HG03135 (cell line): ENCODE measurements around the gene SSH2.

Experiments used
- ATAC-seq: cut with Tn5 transposase; IDR thresholded peaks from one replicate; pipeline ENCODE4 v1.9.1; 2021; ENCODE audit warnings: mild to moderate bottlenecking, moderate library complexity; ENCODE audit not compliant: unreplicated experiment

SSH2 gene

DNA sequence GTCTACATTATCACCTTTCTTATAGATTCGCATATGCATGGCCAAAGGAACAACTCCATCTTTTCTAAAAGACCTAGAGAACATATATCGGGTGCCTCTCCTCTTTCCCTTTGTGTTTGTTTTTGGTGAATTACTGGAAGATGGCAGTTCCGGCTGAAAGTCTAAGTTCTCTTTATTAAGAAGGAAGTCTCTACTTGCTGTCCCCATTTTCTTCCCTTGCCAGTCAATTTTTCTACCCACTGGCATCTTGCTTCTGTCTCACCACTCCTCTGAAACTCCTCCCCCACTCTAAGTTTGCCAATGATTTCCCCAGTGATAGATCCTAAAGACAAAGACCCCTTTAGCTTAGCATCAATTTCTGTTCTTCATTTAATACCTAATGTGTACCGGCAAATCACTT, 213.5 kb downstream of the SSH2 start:
- ATAC-seq = no peak

DNA sequence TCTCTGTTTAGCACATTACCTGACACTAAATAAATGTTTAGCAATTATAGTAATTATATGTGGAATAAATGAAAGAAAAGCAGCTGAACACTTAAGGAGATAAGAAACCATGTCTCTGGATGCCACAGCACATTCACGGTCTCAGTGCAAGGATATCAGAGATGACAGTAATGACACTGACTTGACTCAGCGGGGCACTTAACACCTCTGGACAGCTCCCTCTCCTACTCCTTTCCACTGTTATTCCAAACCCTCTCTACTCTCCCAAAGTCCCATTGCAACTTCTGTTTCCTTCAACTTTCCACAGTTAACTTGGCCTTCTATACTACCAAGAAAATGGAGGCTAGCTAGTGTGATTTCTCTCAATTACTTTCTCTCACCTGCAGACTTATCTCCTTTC, 214.3 kb downstream of the SSH2 start:
- ATAC-seq = no peak

DNA sequence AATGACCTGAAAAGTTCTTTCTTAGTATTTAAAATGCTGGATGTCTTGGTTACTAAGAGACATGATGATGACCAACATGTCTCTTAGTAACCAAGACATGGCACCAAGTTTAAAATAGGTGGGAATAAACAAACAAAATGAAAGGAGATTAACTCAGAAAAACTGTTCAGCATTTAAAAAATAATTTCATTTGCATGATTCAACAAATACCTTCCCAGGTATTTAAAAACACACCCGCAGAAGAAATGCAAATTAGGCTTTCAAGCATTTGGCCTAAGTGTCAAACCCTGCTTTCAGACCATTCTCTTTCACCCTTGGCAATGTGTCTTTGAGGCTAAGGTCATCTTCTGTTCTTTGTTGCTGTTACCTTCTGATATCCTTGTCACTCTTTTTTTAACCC, 215.9 kb downstream of the SSH2 start:
- ATAC-seq = no peak

DNA sequence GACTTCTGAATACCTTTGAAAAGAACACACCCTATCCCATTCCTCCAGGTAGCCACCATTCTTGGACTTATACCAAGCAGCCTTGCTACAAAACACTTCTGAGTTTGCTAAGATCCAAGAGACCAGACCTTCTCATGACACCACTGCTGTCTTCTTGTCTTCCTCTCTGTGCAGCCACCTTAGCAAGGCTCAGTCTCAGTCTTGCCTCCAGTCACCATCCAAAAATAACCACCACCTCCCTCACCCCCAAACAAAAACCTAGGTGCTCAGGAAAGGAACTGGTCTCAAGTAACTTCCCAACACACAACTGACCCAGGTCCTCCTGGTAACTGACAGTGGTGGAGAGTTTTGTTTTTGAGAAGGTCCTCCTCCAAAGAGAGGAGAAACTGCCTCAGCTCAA, 216.4 kb downstream of the SSH2 start:
- no peak for ATAC-seq

DNA sequence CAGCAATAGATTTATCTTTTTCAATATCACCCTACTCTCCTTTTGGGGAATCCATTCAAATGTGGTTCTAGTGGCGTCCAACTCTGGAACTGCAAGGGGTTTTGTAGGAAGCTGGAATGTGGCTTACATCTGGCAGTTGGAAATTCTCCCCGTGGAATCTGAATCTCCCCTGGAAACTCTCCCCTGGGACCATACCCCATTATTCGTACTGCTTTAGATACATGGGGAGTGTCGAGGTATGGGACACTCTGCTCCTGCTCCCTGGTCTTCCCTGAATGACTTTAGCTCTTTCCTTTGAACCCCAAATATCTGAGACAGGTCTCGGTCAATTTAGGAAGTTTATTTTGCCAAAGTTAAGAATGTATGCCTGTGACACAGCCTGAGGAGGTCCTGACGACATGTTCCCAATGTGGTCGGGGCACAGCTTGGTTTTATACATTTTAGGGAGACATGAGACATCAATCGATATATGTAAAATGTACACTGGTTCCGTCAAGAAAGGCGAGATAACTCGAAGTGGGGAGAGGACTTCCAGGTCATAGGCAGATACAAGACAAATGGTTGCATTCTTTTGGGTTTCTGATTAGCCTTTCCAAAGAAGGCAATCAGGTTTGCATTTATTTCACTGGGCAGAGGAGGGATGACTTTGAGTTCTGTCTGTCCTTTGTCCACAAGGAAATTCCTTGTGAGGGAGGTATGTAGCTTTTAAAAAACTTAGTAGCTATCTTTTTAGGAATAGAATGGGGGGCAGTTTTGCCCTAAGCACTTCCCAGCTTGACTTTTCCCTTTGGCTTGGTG, 218.2 kb downstream of the SSH2 start:
- ATAC-seq = no peak

DNA sequence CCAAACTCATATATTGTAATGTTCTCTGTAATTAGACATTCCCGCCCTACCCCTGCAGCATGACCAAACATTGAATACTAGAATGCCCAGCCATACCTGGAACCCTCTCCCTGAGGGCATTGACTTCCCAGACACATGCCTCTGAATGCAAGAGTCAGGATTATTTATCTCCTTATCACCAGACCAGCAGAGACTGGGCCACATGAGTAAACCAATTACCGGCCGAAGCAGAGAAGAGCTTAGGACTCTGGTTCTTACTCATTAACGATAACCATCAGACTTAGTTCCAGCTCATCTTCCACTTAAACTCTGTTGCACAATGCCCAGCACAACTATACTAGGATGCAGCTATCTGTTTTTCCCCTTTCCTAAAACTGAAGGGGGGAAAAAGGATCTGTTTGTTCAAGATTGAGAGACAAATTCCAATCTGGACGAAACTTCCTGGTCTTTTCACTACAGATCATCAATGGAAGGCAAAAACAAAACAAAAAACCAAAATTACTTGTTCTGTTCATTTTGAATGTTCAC, 219.1 kb downstream of the SSH2 start:
- no peak for ATAC-seq

DNA sequence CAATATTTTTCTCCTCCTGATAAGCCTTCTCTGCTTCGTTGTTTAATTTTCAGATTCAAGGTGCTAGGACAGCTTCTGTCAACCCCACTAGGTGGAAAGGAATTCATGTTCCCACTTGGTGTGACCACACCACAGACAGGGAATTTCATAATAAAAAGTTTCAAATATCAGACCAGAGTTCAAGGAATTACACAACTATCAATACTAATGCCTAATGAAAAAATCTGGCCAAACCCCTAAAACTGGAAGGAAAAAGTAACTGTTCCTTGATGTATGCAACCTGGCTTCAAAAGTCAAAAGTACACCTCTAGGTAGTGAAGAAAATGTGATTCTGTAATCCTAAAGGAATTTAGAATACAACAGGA, 219.5 kb downstream of the SSH2 start:
- ATAC-seq = no peak

DNA sequence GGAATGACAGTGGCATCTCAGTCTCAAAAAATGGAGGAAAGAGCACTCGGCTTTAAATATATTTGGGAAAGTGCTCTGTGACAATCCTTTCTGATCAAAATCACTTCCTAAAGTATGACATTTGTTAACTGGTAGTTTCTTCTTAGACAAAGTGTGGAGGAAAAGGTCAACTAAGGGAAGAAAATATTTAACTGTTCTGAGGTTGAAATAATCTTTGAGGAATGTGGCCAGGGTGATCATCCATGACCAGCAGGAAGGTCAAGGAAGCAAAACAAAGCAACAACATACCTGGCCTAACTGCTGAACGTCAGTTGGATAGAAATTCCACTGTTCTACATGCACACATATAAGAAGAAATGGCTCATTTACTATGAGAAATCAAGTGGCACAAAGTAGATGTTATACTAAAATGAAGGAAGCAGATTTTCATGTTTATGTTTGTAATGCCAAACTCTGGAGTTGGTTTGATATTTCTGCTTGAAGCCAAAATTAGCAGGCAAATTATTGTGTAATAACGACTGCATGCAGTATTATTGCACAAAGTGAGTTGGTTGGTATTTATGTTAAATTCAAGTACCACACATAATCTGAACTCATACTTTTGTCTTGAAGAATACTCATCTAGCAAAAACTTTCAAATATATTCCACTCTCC, 220.0 kb downstream of the SSH2 start:
- no peak for ATAC-seq

DNA sequence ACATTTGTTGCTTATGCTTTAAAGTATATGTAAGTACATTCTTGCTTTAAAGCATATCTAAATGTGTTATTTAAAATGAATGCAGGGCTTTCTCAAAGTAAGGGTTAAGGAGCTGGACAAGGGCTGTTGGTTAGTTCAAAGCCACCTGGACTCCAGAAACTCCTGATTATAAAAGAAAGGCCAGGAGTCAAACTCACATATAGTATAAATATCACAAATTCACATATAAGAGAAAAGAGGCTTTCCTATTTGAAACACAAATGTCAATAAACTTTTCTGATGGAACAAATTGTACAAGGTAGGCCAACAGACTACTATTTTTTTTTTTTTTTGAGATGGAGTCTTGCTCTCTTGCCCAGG, 222.8 kb downstream of the SSH2 start:
- ATAC-seq = no peak

DNA sequence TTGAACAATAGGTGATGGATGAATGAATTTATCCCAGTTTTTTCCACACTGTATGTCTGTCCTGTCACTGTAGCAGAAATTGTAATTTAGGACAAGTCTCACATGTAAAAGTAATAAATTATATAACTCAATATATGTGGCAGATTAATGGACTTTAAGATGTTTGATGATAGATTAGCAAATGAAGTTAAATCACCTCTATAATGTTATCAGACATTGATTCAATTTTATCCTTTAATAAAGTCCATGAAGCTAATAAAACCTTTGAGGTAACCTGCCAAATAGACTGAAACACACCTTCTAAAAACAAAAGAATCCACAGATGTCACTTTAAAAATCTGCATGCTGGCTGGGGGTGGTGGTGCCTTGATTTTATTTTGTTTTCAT, 224.0 kb downstream of the SSH2 start:
- no peak for ATAC-seq

DNA sequence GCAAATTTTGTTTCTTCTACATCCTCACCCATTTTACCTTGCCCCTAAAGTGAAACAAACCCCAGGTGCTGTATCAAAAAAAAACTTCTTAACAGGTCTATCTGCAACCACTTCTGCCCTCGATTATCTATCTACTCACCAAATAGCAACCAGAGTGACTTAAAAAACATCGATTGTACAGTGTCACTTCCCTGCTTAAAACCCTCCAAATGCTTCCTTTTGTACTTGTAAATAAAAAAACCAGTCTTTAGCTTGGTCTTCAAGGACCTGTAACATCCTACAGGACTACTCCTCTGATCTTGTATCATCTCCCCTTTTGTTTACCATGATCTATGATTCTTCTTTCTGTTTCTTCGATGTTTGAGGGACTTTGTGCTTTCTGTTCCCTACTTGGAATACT, 224.6 kb downstream of the SSH2 start:
- ATAC-seq = no peak

DNA sequence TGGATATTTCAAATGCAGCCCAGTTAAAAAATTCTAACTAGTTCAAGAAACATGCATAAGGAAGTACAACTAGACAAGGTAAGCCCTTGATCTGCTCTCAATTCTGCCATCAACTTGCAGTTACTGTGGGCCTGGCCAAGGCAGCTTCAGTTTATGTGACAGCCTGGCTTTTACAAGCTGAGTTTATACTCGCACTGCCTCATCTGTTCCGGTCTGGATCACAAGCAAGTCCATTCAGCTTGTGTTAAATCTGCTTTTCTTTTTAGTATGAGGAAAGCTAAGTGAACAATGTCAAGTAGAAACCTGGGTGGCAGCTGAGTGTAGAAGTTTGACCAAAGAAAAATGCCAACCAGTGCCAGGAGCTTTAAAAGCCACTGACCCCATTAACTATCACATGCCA, 230.7 kb downstream of the SSH2 start:
- ATAC-seq = no peak

DNA sequence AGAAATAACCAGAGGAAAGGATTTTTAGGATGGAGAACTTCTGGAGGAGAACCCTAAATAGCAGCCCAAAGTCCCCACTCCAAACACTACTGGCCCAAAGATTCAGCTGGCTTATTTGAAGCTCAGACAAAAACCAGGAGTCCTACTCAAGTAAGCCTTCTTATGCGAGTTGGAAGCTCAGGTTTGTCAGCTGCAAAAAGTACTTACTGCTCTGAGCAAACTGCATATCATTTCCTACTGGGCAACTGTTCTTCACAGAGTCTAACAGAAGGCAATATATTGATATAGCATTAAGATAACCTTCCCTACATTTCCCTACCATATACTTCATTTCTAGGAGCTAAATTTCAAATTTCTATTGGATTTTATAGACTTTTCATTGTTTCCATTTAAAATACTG, 231.2 kb downstream of the SSH2 start:
- no peak for ATAC-seq

DNA sequence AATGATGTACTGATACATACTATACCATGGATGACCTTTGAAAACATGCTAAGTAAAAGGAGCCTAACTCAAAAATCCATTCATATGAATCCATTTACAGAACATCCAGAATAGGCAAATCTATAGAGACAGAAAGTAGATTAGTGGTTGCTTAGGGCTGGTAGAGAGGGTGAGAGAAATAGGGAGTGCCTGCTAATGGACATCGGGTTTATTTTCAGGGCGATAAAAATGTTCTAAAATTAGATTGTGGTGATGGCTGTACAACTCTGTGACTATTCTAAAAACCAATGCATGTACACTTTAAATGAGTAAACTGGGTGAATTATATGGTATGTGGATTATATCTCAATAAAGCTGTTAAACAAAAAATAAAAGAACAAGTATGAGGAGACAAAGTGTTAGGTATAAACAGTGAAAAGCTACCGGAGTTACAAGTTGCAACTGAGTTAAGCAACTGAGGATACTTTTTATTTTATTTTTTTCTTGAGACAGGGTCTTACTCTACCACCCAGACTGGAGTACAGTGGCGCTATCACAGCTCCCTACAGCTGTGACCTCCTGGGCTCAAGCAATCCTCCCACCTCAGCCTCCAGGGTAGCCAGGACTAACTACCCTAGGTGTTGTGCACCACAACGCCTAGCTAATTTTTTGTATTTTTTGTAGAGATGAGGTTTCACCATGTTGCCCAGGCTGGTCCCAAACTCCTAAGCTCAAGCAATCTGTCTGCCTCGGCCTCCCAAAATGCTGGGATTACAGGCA, 231.8 kb downstream of the SSH2 start:
- ATAC-seq = no peak

DNA sequence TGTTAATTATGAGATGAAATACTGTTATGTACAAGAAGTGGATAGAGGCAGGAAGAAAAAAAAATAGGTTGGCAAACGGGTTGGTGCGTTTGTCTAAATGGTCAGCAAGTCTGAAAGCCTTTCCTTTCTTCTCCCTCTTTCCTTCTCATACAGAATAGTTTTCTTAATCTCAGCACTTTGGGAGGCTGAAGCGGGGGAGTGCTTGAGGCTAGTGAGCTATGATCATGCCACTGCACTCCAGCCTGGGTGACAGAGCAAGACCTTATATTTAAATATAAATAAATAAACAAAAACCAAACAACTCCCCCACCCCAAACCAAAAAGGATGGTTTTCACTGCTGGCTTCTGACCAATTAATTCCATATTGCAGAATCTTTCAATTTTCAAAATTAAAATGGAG, 232.7 kb downstream of the SSH2 start:
- no peak for ATAC-seq

DNA sequence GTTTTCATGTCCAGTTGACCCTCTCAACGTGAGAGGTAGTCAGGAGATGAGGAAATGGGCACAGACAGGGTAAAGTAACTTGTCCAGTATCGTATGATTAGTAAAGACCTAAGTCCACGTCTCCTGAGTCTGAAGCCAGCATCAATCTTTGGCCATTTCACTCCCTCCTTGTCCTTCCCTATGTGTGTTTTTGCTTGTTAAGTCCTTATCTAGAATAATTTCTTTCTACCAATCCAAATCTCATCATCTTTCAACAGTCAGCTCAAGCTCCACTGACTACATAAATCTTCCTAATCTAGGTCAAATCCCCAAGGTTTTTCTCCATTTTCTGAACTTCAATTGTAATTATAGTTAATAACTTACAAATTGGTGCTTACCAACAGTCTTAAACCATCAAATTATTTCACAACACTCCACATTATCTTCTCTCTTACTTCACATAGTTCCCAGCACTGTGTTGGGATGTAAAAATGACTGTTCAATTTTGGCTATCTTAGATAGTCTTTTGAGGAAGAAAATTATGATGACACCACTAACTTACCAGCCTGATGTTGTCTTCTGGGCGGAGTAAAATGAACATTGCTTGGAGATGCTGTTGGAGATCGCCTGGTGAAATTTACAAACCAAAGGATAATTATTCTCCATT, 235.0 kb downstream of the SSH2 start:
- ATAC-seq = no peak

DNA sequence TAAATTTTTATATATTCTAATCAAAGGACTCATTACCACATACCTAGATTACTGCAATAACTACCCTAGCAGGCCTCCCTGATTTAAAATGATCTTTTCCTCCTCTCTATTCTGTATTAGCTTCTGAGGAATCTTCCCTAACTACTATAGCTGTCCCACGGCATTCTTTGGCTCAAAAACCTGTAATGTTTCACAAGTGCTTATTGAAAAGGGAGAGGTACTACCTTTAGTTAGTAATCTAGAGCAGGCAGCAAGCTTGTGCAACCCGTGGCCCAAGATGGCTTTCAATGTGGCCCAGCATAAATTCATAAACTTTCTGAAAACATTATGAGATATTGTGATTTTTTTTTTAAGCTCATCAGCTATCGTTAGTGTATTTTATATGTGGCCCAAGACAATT, 236.3 kb downstream of the SSH2 start:
- ATAC-seq = no peak

DNA sequence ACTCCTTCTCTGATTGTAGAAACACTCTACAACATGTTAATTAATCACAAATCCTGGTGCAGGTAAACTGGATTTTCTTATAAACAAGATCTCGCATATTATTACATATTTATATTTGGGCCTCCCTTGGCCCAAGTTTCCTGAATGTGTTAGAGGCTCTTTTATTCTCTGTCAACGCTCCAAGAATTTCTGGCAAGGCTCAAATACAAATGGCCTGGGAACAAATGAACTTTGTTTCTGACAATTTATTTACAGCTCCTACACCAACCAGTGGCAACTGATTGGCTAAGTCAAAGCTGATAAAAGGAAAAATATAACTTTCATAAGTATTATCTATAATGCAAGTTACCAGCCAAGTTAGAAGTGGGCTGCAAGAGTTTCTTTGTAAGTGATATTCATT, 242.4 kb downstream of the SSH2 start:
- ATAC-seq = no peak

DNA sequence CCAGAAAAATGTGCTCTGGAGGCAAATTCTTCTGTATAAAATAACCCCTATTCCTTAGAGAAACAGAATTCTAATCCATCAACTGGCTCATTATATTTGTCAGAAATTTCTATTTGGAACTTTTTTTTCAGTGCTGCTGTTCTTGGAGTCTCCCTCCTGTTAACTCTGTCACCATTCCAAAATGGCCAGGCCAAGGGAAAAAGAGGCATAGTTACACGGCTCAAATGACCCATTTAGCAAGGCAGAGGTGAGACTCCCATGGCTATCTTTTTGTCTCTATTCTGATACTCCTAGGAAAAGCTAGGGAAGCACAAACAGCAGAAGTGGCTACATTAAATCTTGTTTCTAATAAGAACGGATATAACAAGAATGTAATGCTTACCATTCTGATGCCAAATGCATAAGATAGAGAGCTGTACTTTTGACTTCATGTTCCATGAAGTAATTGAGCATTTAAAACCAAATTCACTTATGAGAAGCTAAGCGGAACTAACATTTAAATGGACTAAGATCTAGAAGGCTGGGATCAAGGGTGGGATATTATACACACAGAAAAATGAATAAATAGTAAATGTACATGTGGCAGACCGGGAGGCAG, 242.9 kb downstream of the SSH2 start:
- no peak for ATAC-seq

DNA sequence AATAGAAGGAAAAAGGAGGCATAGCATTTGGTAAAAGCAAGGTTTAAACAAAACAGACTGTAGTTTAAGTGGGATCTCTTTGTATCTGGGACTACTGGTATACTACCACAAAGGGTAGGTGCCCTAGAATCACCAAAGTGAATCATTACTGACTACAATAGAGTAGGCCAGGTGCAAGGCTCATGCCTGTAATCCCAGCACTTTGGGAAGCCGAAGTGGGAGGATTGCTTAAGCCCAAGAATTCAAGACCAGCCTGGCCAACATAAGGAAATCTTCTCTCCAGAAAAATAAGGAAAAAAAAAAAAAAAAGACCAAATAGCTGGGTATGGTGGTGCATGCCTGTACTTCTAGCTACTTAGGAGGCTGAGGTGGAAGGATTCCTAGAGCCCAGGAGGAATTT, 246.5 kb downstream of the SSH2 start:
- ATAC-seq = no peak

DNA sequence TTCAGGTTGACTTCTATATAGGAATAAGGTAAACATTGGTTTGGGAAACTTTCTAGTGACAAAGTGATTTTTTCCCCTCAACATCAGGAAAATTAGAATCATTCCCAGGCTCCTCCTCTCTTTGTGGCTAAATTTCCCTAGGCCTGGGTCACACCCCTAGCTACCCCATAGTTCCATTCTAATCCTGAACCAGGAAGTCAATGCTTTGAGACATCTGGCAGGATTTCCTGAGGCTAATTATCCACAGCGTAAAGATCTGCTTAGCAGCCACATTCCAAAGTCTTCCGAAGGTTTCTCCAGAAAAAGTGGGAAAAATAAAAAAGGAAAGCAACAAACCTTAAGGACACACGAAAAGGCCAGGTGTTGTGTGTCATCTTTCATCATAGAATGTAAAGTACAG, 247.0 kb downstream of the SSH2 start:
- no peak for ATAC-seq
